NB4 (cell line): ENCODE results near the gene FERMT3.
"Not testable (repeated sequence)": the region's sequence is repeated elsewhere in the genome, so short reads cannot be mapped to it uniquely, and the experiment has no call there.

ENCODE experiments used
- DNase-seq: peaks from one replicate; pipeline ENCODE4 v3.0.0; 2010; ENCODE audit warnings: low read depth
- H3K4me3 ChIP-seq: one replicate; pipeline ENCODE4 v1.5.1; 2011; ENCODE audit warnings: mild to moderate bottlenecking, low read depth, low read length, moderate library complexity
- CTCF ChIP-seq: IDR thresholded peaks from one replicate; pipeline ENCODE4 v1.5.1; 2012; ENCODE audit warnings: low read depth, low read length
- MAX ChIP-seq: IDR thresholded peaks from 2 replicates; pipeline ENCODE4 v1.6.1; 2011; ENCODE audit warnings: low read depth, low read length
- MYC ChIP-seq: IDR thresholded peaks from 2 replicates; pipeline ENCODE4 v1.6.1; 2011; ENCODE audit warnings: low read depth, low read length
- POLR2A ChIP-seq: IDR thresholded peaks from 2 replicates; pipeline ENCODE4 v1.6.1; 2011; ENCODE audit warnings: mild to moderate bottlenecking; ENCODE audit not compliant: insufficient read length; ENCODE audit errors: extremely low read depth

The FERMT3 gene

GRCh38 chr11:64206457-64207255 is at the start of gene FERMT3:
TSS of gene FERMT3 (plus strand) at chr11:64206721. CDS start at chr11:64207365, 644 bp downstream.
- DNase-seq: peak; percentile 99
- H3K4me3 ChIP-seq: peak within 1 kb of the TSS; percentile 95
- TF ChIP-seq CTCF: no peak
- peak; percentile 61 for TF ChIP-seq POLR2A
- 0 out of 2 replicates have a peak, but pooled peaks have one; percentile 59 for TF ChIP-seq MYC
- TF ChIP-seq MAX: peak; percentile 54; the same call in 1 of the 2 replicates

GRCh38 chr11:64157631-64158394 is 48.7 kb upstream of the FERMT3 start:
- no peak for DNase-seq
- no peak overlapping the region for H3K4me3 ChIP-seq
- TF ChIP-seq MYC: no peak
- TF ChIP-seq MAX: no peak
- TF ChIP-seq POLR2A: no peak
- TF ChIP-seq CTCF: no peak

- no peak overlapping the region for H3K4me3 ChIP-seq
- TF ChIP-seq MYC (no peak), POLR2A (no peak), CTCF (no peak), MAX (no peak)
- no peak for DNase-seq
Measured at GRCh38 chr11:64161037-64161436, 45.5 kb upstream of the FERMT3 start.

GRCh38 chr11:64162769-64163168 is 43.8 kb upstream of the FERMT3 start:
- not testable (repeated sequence) for DNase-seq, H3K4me3 ChIP-seq

GRCh38 chr11:64163951-64164350 is 42.6 kb upstream of the FERMT3 start:
- no peak overlapping the region for H3K4me3 ChIP-seq
- TF ChIP-seq MYC (no peak), CTCF (no peak), MAX (no peak), POLR2A (no peak)
- DNase-seq: no peak
